ENCODE results near the gene CCDC152. TPM values are rescaled to one million over a fixed set of nuclear protein-coding genes. Genes with fewer than 3 reads are reported as not detected.

CCDC152 gene
- total RNA-seq, 1 experiment from 2014 or later, result not detected

GRCh38 chr5:42759456-42759855, 2.8 kb downstream of the CCDC152 start:
- CTCF ChIA-PET, result no interaction called here
- peak; percentile 99 for ATAC-seq

GRCh38 chr5:42760426-42760825, 3.8 kb downstream of the CCDC152 start:
- no peak for TF ChIP-seq CTCF (conservative IDR thresholded peaks at IDR 0.05; ENCODE audit: low read depth, low read length)
- TF ChIP-seq EZH2phosphoT487 (IDR thresholded peaks at IDR 0.05; ENCODE audit: borderline replicate concordance, low read length), result no peak
- TF ChIP-seq EZH2 (IDR thresholded peaks at IDR 0.05; ENCODE audit: low read length, unreplicated experiment), result no peak
- CTCF ChIA-PET, result no interaction called here
- no TSS peak for BruUV-seq (replicated peaks)

More at GRCh38 chr5:42759456-42759855, 2.8 kb downstream of the CCDC152 start:
- TF ChIP-seq CTCF (conservative IDR thresholded peaks at IDR 0.05; ENCODE audit: low read depth, low read length), result no peak
- TF ChIP-seq EZH2 (IDR thresholded peaks at IDR 0.05; ENCODE audit: low read length, unreplicated experiment), result no peak
- H3K4me3 ChIP-seq (ENCODE audit: low read length), result no peak overlapping the region
- no TSS peak for BruUV-seq (replicated peaks)
- no peaks in the 10 kb centered on the region for H4K20me1 ChIP-seq (ENCODE audit: low read length)
- peaks cover 14% of the 10 kb centered on the region for H3K4me1 ChIP-seq (ENCODE audit: insufficient read depth, low read length)
- H3K9me2 ChIP-seq (replicated peaks; ENCODE audit: low read length), result no peaks in the 10 kb centered on the region
- no peaks in the 10 kb centered on the region for H3F3A ChIP-seq (ENCODE audit: low read length, unreplicated experiment)
- DNase-seq, result peak; percentile 81
- no peaks in the 10 kb centered on the region for H3K27me3 ChIP-seq (ENCODE audit: low read length)
- intact Hi-C loops (cut with micrococcal nuclease), result loop anchor here (1.0 kb wide), 1 partner anchor 91 kb away; no protein-coding TSS in a partner anchor
- no peak overlapping the region for H3K4me2 ChIP-seq (ENCODE audit: low read length)
- no peaks in the 10 kb centered on the region for H3K79me2 ChIP-seq (ENCODE audit: low read length)
- H3K36me3 ChIP-seq (ENCODE audit: low read depth, low read length), result no peaks in the 10 kb centered on the region
- POLR2A ChIA-PET (ENCODE audit: unreplicated experiment), result no interaction called here
- no peak overlapping the region for H3K9ac ChIP-seq (ENCODE audit: low read length)
- no peaks in the 10 kb centered on the region for H3K9me3 ChIP-seq (ENCODE audit: low read length)
- no peak overlapping the region for H2AFZ ChIP-seq (ENCODE audit: low read length)
- peak overlapping the region; percentile 53 for H3K27ac ChIP-seq (ENCODE audit: low read length)

GRCh38 chr5:42761791-42762190, 5.2 kb downstream of the CCDC152 start:
- Histone ChIP-seq H2AFZ (ENCODE audit: low read length) (no peak overlapping the region), H3K4me1 (ENCODE audit: insufficient read depth, low read length) (peaks cover 14% of the 10 kb centered on the region), H3K4me2 (ENCODE audit: low read length) (no peak overlapping the region), H4K20me1 (ENCODE audit: low read length) (no peaks in the 10 kb centered on the region), H3K27me3 (ENCODE audit: low read length) (no peaks in the 10 kb centered on the region), H3K9me3 (ENCODE audit: low read length) (no peaks in the 10 kb centered on the region), H3K9ac (ENCODE audit: low read length) (no peak overlapping the region), H3K4me3 (ENCODE audit: low read length) (no peak overlapping the region), H3K36me3 (ENCODE audit: low read depth, low read length) (no peaks in the 10 kb centered on the region), H3F3A (ENCODE audit: low read length, unreplicated experiment) (no peaks in the 10 kb centered on the region), H3K9me2 (replicated peaks; ENCODE audit: low read length) (no peaks in the 10 kb centered on the region), H3K27ac (ENCODE audit: low read length) (no peak overlapping the region), H3K79me2 (ENCODE audit: low read length) (no peaks in the 10 kb centered on the region)
- ATAC-seq (no peak), DNase-seq (no peak)
- intact Hi-C loops (cut with micrococcal nuclease), result no loop called here
- TF ChIP-seq EZH2 (IDR thresholded peaks at IDR 0.05; ENCODE audit: low read length, unreplicated experiment) (no peak), CTCF (conservative IDR thresholded peaks at IDR 0.05; ENCODE audit: low read depth, low read length) (no peak), EZH2phosphoT487 (IDR thresholded peaks at IDR 0.05; ENCODE audit: borderline replicate concordance, low read length) (no peak)
- BruUV-seq (replicated peaks), result no TSS peak
- CTCF ChIA-PET, result interaction anchor here (0.6 kb wide), 1 partner anchor 543 kb away, joined by 3 read pairs; no protein-coding TSS in a partner anchor
- POLR2A ChIA-PET (ENCODE audit: unreplicated experiment), result no interaction called here

More at GRCh38 chr5:42760426-42760825, 3.8 kb downstream of the CCDC152 start:
- H3K9ac ChIP-seq (ENCODE audit: low read length), result no peak overlapping the region
- no peak for DNase-seq
- H3K4me1 ChIP-seq (ENCODE audit: insufficient read depth, low read length), result peaks cover 14% of the 10 kb centered on the region
- H3K4me2 ChIP-seq (ENCODE audit: low read length), result no peak overlapping the region
- no peak overlapping the region for H3K27ac ChIP-seq (ENCODE audit: low read length)
- no peaks in the 10 kb centered on the region for H3K36me3 ChIP-seq (ENCODE audit: low read depth, low read length)
- H3K9me2 ChIP-seq (replicated peaks; ENCODE audit: low read length), result no peaks in the 10 kb centered on the region
- no peaks in the 10 kb centered on the region for H3K9me3 ChIP-seq (ENCODE audit: low read length)
- no peaks in the 10 kb centered on the region for H3K79me2 ChIP-seq (ENCODE audit: low read length)
- intact Hi-C loops (cut with micrococcal nuclease), result no loop called here
- POLR2A ChIA-PET (ENCODE audit: unreplicated experiment), result no interaction called here
- ATAC-seq, result no peak
- no peaks in the 10 kb centered on the region for H3F3A ChIP-seq (ENCODE audit: low read length, unreplicated experiment)
- H4K20me1 ChIP-seq (ENCODE audit: low read length), result no peaks in the 10 kb centered on the region
- H2AFZ ChIP-seq (ENCODE audit: low read length), result no peak overlapping the region
- no peak overlapping the region for H3K4me3 ChIP-seq (ENCODE audit: low read length)
- H3K27me3 ChIP-seq (ENCODE audit: low read length), result no peaks in the 10 kb centered on the region
